Sigmoid colon (tissue), 3 donors: ENCODE data around the gene COL25A1.

Experiments used
- POLR2A ChIP-seq, 2 donors: fragments of 450-650 bp; IDR thresholded peaks; one replicate each; pipeline ENCODE4 v1.6.1; 2016; ENCODE audit warnings: antibody characterized with exemption in 2 of 2, mild to moderate bottlenecking in 2 of 2, moderate library complexity in 2 of 2
- TF ChIP-seq, protein P1 (sequence below), 4 experiments: fragments of 450-650 bp in 3 of 4; fragments of 200-600 bp in 1 of 4; IDR thresholded peaks; one replicate each; pipeline ENCODE4 v1.5.1; 2016 to 2019; ENCODE audit warnings: antibody characterized with exemption in 4 of 4, mild to moderate bottlenecking in 3 of 4, moderate library complexity in 2 of 4

GRCh38 chr4:109164011-109164410 is 138.4 kb downstream of the COL25A1 start:
- TF ChIP-seq, protein P1, sequence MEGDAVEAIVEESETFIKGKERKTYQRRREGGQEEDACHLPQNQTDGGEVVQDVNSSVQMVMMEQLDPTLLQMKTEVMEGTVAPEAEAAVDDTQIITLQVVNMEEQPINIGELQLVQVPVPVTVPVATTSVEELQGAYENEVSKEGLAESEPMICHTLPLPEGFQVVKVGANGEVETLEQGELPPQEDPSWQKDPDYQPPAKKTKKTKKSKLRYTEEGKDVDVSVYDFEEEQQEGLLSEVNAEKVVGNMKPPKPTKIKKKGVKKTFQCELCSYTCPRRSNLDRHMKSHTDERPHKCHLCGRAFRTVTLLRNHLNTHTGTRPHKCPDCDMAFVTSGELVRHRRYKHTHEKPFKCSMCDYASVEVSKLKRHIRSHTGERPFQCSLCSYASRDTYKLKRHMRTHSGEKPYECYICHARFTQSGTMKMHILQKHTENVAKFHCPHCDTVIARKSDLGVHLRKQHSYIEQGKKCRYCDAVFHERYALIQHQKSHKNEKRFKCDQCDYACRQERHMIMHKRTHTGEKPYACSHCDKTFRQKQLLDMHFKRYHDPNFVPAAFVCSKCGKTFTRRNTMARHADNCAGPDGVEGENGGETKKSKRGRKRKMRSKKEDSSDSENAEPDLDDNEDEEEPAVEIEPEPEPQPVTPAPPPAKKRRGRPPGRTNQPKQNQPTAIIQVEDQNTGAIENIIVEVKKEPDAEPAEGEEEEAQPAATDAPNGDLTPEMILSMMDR (IDR thresholded peaks at IDR 0.05): no peak
- no peak for TF ChIP-seq POLR2A (IDR thresholded peaks at IDR 0.05)
